GM04504 (cell line): ENCODE data around the gene DCANP1.

ENCODE experiments used
- DNase-seq: peaks from one replicate; pipeline ENCODE4 v3.0.0-alpha.2; 2012; ENCODE audit warnings: low read depth

Gene DCANP1

DNA sequence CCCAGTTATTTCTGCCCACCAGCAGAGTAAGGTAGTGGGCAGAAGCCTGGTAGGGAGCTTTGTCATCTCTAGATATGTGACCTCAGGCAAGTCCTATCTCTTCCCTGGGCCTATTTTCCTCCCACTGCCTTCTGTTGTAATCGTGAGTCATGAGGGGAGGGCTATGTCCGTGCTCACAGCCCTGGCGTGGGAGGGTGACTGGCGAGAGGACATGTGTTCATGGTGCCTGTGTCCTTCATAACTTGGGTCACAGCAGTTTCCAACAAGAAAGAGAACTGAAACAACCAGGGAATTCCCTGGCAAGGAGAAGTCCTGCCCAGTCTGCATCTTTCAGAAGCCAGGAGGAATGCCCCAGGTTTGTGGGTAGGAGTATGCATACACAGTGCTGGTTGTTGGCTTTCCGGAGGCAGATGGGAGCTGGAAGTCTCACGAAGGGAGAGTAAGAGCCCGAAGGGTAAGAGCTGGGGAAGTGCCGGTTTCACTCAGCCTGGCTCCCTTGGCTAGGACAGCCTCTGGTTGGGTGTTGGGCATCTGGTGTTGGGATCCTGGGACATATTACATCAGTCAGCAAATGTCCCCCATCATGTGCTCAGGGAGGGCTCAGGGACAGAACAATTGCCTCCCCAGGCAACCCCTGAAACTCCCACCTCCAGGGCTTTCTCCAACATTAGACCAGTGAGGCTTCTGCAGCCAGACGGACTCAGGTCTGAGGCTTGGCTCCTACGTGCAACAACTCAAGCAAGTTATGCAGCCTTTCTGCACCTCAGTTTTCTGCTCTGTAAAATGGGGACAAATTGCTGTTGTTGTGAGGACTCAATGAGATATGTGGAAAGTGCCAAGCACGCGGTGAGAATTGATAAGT lies 9.3 kb upstream of the DCANP1 start:
- DNase-seq = peak; percentile 43

DNA sequence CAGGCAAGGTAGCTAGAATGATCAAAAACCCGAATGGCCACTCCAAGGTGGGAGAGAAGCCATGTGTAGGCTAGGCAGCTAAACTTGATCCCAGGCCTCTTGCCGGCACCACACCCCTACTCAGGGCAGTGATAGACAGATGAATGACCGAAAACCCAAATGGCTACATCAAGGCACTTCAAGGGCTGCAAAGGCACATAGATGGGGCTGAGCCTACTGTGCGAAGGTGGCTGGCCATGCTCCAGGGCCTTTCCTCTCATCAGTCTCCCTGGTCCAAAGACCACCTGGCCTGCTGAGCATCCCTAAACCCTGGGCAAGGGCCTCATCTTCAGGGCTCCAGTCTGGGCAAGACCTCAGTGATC lies 8.7 kb upstream of the DCANP1 start:
- no peak for DNase-seq

DNA sequence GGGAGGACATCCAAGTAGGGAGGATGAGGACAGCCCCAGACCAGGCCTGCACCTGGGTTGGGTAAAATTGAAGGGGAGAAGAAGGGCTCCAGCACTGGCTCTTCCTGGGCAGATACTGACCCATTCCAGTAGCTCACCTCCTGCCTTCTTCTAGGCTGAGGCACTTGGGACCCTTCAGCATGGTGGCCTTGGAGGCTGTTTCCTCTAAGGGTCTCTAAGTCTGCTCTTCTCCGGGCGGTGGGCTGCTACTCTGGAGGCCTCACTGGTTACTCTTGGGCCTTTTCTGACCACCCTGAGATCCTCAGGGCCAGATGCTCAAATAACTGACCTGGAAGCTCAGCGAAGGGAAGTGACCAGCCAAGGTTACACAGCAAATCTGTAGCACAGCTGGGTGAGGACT lies 7.8 kb upstream of the DCANP1 start:
- DNase-seq = no peak

DNA sequence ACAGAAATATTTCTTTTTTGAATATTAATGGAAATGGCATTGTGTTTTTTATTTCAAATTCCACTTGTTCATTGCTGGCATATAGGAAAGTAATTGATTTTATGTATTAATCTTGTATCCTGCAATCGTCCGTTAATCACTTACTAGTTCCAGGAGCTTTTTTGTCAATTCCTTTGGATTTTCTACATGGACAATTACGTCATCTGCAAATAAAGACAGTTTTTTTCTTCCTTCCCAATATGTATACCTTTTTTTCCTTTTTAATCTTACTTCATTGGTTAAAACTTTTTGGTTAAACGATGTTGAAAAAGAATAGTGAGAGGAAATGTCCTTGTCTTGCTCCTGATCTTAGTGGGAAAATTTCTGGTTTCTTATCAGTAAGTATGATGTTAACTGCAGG lies 6.5 kb upstream of the DCANP1 start:
- no peak for DNase-seq

DNA sequence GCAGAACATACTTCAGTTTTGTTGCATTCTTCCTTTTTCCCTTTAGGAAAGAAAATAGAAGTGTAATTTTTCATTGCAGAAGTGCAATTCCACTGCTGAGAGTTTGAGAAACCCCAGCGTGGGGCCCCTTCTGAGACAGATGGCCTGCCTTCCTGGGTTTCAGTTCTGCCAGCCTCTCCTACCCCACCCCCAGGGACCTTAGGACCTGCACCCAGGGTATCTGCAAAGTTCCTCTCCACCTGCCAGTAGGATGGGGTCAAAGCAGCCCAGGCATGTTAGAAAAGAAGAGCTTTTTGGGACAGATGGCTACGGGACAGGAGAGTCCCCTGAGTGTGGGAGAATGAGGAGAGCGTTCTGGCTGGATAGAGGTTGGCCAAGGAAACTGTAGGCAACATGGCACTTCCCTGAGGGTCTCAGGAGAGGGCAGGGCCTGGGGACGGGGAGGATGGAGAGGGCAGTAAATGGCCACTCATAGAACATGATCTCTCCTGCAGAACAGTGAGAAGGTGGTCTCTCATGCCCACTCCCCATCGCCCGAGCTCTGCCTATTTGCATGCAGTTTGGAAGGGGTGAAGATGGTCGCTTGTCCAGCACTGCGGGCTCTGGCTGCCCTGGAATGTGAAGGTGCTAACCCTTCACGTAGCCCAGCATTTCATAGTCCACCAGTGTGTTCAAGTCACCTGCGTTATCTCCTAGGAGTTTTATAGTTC lies 5.3 kb upstream of the DCANP1 start, which contains the start of gene TIFAB:
Gene TIFAB, minus strand, starts transcription at position 31 of the 710 bp plus-strand sequence. CDS start 2,412 bp downstream, outside the sequence.
- DNase-seq = no peak

DNA sequence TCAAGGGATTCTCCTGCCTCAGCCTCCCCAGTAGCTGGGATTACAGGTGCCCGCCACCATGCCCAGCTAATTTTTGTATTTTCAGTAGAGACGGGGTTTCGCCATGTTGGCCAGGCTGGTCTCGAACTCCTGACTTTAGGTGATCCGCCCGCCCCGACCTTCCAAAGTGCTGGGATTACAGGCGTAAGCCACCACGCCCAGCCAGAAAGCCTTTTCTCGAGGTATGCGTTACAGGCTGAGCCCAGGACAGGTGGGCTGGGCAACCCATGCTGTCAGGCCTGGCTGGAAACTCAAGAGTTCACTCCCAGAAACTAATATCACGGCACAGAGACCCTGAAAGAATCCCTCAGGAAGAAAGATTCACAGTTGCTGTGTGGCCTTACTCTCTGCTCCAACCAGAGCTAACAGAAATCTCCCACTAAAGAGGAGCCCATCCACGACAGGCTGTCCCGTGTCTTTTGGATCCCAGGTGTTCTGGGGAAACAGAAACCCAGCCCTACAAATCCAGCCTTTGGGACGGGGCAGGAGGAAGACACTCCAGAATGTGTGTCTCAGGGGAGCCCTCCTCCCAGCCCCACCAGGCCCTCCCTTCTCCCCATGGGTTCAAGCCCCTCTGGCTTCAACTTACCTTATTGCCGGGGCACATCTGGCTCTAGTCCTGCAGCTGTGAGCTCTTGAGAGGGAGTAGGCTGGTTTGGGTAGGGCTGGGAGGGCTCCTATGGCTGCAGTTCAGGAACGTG lies 4.6 kb upstream of the DCANP1 start:
- DNase-seq = no peak

DNA sequence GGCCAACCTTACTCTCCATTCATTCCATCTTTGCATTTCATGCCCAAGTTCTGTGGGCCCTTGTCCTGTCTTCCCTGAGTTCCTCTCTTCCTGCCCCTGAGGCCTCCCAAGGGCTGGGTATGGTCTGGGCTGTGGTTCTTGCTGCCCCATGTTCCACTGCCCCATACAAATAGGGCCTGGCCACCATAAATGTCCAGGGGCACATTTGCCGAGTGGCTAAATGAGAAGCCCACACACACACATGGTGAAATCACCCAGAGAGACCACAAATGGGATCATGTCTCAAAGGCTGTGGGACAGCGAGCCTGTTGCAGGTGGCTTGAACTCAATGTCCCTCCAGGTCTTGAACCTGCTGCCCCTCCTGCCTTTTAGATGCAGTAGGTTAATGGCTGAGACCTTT lies 3.8 kb upstream of the DCANP1 start:
- no peak for DNase-seq

DNA sequence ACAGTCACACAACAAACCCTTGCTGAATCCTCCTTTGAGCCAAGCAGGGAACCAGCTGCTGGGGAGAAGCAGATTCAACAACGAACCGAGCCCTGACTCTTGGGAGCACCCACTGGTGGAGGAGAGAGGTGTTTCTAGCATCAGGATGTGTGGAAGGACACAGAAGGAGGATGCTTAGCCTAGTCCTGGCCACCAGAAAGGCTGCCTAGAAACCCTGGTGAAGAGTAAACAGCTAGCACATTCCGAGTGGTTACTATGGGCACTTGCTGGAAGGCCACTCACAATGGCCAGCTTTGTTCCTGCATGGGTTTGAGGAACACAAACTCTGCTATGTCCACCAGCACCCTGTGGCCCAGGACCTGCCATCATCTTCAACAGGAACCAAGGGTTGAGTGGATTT lies 3.2 kb upstream of the DCANP1 start:
- DNase-seq = no peak

DNA sequence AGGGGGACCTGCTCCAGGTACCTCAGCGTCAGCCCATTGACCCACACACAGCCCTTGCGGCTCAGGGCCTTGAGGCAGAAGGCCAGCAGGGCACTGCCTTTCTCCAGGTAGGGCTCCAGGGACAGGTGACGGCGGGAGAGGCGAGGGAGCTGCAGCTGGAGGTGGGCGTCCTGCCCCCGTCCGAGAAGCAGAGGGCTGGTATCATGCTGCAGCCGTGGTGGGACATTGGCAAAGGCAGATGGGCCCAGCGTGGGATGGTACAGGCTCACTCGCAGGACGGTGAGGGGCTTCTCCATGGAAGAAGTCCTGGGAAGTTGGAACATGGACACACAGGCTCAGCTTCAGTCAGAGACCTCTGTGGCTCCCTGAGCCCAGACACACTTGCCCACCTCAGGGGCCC lies 2.5 kb upstream of the DCANP1 start:
- no peak for DNase-seq

DNA sequence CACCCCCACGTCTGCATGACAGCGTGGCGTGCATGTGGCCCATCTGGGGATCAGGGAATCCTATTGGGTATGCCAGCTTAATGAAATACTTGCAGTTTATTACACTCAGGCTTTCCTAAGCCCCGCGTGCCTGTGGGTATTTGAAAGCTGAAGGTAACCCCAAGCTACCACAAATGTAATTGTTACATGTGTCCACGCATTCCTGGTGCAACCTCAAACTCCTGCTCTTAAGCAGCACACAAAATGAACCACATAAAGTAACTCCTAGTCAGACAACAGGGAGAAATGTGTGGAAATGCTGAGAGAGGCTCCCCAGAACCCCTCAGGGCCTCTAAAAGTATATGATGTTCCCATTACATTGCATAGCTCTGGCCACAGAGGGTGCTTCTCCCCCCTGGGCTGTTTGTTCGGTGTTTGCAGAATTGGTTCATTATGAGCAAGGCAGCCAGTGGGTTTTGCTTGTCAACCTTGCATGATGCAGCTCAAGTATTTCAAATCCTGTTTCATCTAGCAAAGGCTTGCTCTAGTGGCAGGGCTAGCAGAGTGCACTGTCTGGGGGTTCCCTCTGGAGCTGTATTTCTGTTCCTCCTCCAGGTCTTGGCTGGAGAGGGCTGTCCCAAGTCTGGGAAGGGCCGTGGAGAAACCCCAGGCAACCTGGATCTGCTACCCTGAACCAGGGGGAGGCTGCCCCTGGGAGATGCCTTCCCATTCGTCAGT lies 1.8 kb upstream of the DCANP1 start:
- no peak for DNase-seq

DNA sequence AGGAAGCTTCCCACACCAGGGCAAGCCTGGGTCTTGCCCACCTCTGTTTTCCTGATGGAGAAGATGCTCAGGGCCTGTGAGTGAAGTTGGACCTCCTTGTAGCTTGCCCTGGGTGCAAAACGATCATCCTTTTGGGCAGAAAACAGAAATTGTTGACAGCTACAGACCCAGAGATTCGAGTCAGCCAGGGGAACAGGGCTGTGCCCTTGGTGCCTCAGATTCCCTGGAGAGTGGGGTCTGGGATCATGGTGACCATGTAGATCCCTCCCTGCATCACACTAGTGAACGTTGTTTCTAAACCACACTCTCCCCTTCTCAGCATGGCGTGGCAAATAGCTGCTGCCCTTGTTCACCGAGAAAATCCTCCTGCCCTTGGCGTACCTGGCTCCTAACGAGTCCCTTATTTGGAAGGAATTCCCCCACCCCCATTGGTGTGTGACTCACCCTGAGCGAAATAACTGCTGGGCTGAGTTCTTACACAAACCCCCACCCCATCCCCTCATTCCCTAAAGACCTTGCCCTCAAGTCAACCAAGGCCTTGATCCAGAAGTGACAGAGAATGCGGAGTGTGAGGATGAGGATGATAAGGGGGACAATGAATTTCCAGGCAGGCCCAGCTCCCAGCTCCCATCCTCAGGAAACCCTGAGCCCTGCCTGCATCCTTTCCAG lies 1.1 kb upstream of the DCANP1 start:
- DNase-seq = no peak

DNA sequence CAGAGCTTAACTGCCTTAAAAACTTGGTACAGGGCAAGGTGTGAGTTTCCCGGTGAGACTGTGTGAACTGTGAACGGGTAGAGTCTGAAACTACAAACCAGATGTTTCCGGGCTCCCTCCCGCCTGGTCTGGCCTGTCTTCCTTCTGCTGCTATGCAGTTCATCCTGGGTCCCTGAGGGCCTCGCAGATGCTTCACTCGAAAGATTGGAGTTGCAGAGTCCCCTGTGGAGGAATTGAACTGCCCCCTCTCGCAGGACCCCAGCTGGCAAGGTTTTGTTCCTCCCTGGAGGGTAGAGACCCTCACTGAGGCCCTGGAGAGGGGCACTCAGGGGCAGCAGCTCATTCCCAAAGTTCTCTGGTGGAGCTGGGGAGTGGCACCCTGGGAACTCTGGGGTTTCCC lies 533 bp downstream of the DCANP1 start:
- no peak for DNase-seq

DNA sequence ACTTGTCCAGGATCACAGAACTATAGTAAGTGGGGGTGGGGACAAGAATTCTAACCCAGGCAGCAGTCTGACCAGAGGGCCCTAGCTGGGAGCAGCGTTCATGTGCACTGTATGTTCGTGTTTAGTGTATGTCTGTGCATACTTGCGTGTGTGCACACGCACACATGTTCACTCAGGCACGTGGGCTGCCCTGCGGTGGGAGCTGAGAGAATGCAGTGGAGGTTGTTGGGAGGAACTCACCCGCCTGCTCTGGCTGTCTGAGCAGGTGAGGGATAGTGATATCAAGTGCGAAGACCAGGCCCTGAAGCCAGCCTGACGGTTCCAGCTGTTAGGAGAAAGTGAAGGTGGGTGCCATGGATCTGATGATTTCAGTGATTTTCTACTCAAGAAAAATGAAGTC lies 942 bp downstream of the DCANP1 start:
- no peak for DNase-seq

DNA sequence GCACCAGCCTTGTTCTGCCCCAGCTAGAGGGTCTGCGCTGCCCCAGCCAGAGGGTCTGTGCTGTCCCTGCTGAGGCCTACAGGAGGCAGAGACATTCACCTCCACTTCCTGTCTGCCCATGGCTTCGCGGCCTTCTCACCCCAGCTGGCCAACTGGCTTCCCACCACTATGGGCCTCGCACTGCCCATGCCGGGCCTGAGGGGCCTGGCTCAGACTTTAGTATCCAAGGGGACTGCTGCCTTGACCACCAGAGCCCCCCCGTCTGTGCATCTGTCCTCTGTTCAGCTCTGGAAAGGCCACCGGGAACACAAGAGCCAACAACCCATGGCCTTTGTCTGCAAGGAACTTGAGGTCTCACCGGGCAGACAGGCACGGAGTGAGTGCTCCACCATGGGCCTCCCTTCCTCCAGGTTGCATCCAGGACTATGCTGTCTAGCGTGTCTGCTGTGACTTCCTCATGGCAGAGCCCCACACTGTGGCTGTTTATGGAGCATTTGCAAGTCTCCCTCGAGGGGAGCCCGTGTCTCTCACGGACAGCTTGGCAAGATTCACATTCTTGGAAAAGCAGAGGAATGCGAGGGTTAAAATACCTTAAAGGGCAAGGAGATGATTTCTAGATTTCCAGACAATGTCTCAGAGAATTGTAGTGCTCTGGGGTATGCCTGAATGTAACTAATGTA lies 1.7 kb downstream of the DCANP1 start:
- DNase-seq = no peak

DNA sequence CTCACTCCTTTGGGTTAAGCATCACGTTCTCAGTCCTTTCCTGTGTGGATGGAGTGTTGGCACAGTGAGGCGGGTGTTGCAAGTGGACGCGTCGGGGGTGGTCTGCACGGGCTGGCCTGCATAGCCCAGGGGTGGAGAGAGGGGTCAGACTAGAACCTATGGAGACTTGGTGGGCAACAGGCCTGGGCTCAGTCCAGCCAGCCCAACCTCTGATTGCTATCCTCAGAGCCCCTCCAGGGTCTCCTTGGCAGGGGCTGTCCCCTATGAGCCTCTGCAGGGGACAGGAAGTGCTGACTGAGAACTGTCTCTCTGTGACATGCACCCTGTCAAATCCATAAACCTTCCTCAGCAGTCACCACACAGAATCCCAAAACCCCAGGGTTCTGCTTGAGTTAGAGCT lies 2.3 kb downstream of the DCANP1 start:
- DNase-seq = no peak

DNA sequence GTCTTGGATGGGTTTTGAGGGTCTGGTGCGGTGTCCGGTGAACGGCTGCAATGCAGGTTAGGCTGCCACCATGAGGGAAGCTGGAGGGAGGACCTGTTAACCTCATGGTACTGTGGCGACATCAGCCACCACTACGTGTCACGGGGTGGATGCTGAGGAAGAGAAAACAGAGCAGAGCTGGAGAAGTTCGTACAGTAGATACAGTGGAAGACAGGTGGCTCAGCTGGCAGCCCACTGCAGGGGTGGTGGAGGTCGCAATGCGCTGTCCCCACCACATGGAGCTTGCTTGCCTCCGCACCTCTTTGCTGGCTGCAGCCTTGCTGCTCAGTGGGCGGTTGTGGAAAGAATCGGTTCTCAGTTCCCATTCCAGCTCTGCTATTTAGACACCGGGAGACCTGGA lies 2.8 kb downstream of the DCANP1 start:
- DNase-seq = no peak

DNA sequence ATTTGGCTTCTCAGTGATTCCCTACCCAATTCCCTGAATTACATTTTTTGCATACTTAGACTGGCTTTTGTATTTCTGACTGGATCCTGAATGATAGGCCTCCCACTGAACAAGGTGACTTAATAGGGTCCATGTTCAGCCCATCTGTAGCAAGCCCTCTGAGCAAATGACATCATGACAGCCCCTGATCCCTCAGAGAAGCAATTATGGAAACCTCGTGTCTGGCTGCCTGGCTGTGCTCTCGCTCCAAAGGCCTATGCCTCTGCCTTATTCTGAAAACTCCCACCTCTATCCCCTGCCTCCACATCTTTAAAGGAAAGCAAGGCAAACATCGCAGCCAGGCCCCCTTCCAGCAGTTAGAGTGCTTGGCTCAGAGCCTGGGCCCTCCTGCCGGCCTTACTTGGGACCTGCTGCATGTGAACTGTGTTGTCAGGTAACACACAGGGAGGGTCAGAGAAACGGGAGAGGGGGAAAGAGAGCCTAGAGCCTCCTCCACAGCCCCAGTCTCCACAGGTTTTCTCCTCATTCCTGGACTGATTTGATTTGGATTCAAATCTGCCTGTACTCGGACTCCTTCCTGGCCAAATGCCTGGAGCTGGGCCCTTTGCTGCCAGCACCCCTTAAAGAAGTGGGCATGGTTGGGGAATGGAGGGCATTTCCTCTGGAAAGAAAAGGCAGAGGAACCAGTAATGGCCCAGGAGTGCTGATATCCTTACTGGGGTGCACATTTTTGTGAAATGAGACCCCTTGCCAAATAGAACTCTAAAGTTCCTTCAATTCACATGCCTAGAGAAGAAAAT lies 3.8 kb downstream of the DCANP1 start:
- DNase-seq = no peak

DNA sequence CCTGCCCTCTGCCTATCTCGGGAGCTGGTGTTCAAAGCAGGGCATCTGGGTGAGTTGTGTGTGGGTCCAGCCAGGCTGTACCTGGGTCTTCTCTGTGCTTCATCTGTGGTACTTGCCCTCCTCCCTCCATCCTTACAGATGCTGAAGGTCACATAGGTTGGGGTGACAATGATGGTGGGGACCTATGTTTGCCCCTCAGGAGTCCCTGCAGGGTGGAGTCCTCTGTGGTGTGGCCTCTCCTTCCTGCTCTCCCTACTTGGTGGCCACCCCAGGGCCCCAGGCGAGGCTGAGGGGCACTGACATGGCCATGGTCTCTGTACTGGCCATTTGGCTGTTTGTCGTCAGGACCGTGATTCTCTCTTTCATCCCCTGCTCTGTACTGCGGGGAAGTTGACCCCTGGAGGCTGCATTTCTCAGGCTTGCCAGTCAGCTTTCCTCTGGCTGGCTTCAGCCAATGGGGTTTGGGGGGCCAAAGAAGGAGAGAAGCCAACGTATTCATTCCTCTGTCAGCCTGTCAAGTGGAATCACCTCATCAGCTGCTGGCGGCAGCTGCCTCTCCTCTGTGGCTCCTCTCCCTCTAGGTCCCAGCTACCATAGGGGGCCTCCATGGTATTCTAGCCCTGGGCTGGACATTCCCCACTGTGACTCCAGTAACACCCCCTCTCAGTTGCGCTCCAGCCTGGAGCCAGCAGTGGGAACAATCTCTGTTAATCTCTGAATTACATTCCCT lies 4.6 kb downstream of the DCANP1 start:
- DNase-seq = no peak

DNA sequence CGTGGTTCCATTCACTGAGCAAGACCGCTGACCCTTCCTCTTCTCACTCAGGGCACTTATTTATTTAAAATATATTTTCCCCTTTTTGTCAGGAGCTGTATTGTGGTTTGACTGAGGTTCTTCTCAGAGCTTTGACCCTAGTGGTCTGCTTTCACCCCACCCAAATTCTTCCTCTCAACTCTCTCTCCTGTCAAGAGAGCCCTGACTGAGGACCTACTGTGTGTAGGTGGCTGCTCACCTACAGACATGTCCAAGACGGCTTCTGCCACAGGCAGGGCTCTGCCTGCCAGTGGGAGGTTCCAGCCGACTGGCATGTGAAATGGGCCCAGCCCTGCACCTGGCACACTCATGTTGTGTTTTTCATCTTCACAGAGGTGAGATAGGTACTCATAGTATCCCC lies 5.2 kb downstream of the DCANP1 start:
- DNase-seq = no peak
